ENCODE data around the gene ALOX5. TPM values are rescaled to one million over a fixed set of nuclear protein-coding genes. Genes with fewer than 3 reads are reported as not detected.

ALOX5 gene
- total RNA-seq, 4 donors from 2014 or later = 14.2 to 48.5 (median 21.2) TPM

DNA sequence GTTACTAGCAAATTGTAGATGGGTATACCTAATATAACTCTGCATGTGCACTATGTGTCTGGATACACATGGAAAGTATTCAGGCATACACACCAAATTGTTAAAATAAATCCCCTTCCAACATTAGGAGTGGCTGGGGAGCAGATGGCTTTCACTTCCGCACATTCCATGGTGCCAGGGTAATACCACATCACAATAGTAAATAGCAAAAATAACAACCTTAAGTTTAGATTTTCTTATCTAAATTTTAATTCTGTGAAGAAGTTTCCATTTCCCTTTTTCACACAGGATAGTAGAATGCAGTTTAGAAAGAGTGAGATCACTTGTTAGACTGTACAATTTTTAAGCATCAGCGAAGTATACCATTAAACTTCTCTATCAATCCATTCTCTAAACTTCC lies 5.8 kb upstream of the ALOX5 start:
- WGBS = 89% methylated on average over 2 of the region's 2 CpGs
- no peak for DNase-seq (ENCODE audit: extremely low spot score)
- Histone ChIP-seq H3K4me1 (peaks cover under 1 to 6% (median 3%) of the 10 kb centered on the region in 4 donors), H3K27ac (replicated peaks in 1 of 4) (no peak overlapping the region), H3K4me3 (no peak overlapping the region), H3K36me3 (no peaks in the 10 kb centered on the region), H3K27me3 (peaks cover 0 to 2% (median 0%) of the 10 kb centered on the region in 4 donors), H3K9me3 (no peaks in the 10 kb centered on the region)
- intact Hi-C loops (cut with DNase I) = no loop called here
- TF ChIP-seq POLR2AphosphoS5 (IDR thresholded peaks at IDR 0.05) (no peak), EP300 (IDR thresholded peaks at IDR 0.05) (no peak), POLR2A (IDR thresholded peaks at IDR 0.05; ENCODE audit: low read depth) (no peak)
- TF ChIP-seq, protein P1, sequence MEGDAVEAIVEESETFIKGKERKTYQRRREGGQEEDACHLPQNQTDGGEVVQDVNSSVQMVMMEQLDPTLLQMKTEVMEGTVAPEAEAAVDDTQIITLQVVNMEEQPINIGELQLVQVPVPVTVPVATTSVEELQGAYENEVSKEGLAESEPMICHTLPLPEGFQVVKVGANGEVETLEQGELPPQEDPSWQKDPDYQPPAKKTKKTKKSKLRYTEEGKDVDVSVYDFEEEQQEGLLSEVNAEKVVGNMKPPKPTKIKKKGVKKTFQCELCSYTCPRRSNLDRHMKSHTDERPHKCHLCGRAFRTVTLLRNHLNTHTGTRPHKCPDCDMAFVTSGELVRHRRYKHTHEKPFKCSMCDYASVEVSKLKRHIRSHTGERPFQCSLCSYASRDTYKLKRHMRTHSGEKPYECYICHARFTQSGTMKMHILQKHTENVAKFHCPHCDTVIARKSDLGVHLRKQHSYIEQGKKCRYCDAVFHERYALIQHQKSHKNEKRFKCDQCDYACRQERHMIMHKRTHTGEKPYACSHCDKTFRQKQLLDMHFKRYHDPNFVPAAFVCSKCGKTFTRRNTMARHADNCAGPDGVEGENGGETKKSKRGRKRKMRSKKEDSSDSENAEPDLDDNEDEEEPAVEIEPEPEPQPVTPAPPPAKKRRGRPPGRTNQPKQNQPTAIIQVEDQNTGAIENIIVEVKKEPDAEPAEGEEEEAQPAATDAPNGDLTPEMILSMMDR (IDR thresholded peaks at IDR 0.05) = no peak

DNA sequence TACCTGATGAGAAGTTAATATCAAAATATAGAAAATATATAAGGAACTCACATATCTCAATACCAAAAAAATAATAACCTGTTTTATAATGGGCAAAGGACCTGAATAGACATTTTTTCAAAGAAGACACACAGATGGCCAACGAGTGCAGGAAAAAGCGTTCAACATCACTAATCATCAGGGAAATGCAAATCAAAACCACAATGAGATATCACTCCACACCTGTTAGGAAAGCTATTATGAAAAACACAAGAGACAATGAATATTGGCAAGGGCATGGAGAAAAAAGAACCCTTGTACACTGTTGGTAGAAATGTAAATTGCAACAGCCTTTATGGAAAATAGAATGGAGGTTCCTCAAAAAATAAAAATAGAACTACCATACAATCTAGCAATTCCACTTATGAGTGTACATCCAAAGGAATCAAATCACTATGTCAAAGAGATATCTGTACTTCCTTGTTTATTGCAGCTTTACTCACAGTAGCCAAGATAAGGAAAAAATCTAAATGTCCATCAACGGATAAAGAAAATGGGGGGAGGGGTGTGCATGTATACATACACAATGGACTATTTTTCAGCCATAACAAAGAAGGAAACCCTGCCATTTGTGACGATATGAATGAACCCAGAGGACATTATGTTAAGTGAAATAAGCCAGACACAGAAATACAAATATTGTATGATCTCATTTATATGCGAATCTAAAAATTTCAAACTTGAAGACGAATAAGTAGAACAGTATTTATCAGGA lies 3.6 kb upstream of the ALOX5 start:
- no peaks in the 10 kb centered on the region for H3K9me3 ChIP-seq
- no peaks in the 10 kb centered on the region for H3K36me3 ChIP-seq
- no peak for DNase-seq (ENCODE audit: extremely low spot score)
- no peak overlapping the region for H3K27ac ChIP-seq (replicated peaks in 1 of 4)
- H3K27me3 ChIP-seq = peaks cover 0 to 24% (median 9%) of the 10 kb centered on the region in 4 donors
- WGBS = 65% methylated on average over 6 of the region's 6 CpGs
- H3K4me1 ChIP-seq = peaks cover 16 to 26% (median 23%) of the 10 kb centered on the region in 4 donors
- no peak overlapping the region for H3K4me3 ChIP-seq
- intact Hi-C loops (cut with DNase I) = no loop called here
- no peak for TF ChIP-seq EP300 (IDR thresholded peaks at IDR 0.05)
- TF ChIP-seq POLR2A (IDR thresholded peaks at IDR 0.05; ENCODE audit: low read depth) = no peak
- TF ChIP-seq, protein P1 (IDR thresholded peaks at IDR 0.05) = no peak
- no peak for TF ChIP-seq POLR2AphosphoS5 (IDR thresholded peaks at IDR 0.05)

DNA sequence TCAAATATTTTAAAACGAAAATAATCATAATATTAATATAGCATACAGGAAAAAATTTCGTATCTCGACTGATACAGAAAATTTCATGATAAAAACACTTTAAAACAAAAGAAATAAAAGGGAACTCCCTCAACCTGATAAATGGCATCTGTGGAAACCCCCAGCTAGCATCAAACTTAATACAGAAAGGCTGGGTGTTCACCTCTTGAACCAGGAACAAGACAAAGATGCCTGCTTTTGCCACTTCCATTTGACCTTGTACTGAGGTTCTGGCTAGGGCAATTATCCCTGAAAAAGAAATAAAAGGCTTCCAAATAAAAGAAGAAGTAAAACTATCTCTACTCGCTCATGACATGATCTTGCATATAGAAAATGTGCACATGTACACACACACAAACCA lies 2.5 kb upstream of the ALOX5 start:
- 69% methylated on average over 4 of the region's 4 CpGs for WGBS
- Histone ChIP-seq H3K4me3 (no peak overlapping the region), H3K9me3 (no peaks in the 10 kb centered on the region), H3K4me1 (peaks cover 16 to 26% (median 23%) of the 10 kb centered on the region in 4 donors), H3K27me3 (peaks cover 0 to 36% (median 12%) of the 10 kb centered on the region in 4 donors), H3K27ac (replicated peaks in 1 of 4) (no peak overlapping the region), H3K36me3 (no peaks in the 10 kb centered on the region)
- TF ChIP-seq POLR2A (IDR thresholded peaks at IDR 0.05; ENCODE audit: low read depth) (no peak), POLR2AphosphoS5 (IDR thresholded peaks at IDR 0.05) (no peak), EP300 (IDR thresholded peaks at IDR 0.05) (no peak)
- TF ChIP-seq, protein P1 (IDR thresholded peaks at IDR 0.05) = no peak
- intact Hi-C loops (cut with DNase I) = no loop called here
- no peak for DNase-seq (ENCODE audit: extremely low spot score)

DNA sequence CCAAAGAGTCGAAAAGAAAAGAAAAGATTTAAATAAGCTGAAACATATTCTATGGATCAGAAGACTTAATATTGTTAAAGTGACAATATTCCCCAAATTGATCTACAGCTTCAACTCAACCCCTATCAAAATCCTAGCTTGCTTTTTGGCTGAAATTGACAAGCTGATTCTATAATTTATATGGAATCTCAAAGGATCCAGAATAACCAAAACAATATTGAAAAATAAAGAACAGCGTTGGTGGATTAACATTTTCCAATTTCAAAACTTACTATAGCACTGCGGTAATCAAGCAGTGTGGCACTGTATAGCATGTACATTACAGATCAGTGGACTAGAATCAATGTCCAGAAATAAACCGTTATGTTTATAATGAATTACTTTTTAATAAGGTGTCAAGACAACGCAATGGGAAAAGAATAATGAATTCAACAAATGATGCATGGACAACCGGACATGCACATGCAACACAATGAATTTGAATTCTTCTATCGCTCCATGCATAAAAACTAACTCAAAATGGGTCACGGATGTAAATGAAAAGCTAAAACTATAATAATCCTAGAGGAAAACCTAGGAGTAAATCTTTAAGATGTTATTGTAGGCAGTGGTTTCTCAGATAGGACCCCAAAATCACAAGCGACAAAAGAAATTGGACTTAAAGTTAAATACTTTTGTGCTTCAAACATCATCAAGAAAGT lies 1.6 kb upstream of the ALOX5 start:
- 69% methylated on average over 9 of the region's 9 CpGs for WGBS
- H3K27ac ChIP-seq (replicated peaks in 1 of 4) = no peak overlapping the region
- no peaks in the 10 kb centered on the region for H3K36me3 ChIP-seq
- intact Hi-C loops (cut with DNase I) = no loop called here
- peaks cover 16 to 26% (median 23%) of the 10 kb centered on the region in 4 donors for H3K4me1 ChIP-seq
- TF ChIP-seq POLR2A (IDR thresholded peaks at IDR 0.05; ENCODE audit: low read depth) = no peak
- TF ChIP-seq POLR2AphosphoS5 (IDR thresholded peaks at IDR 0.05) = no peak
- no peak for TF ChIP-seq EP300 (IDR thresholded peaks at IDR 0.05)
- TF ChIP-seq, protein P1 (IDR thresholded peaks at IDR 0.05) = no peak
- no peak for DNase-seq (ENCODE audit: extremely low spot score)
- no peak overlapping the region for H3K4me3 ChIP-seq
- H3K9me3 ChIP-seq = no peaks in the 10 kb centered on the region
- H3K27me3 ChIP-seq = peaks cover 0 to 44% (median 12%) of the 10 kb centered on the region in 4 donors
